Subcutaneous abdominal adipose tissue (tissue), 5 donors: ENCODE results near the gene ALG2.
A peak's percentile ranks its signal among the peaks of the same experiment; 100 is the strongest.

Experiments used
- H3K27ac ChIP-seq: one replicate; pipeline ENCODE4 v1.7.0; 2013; ENCODE audit warnings: low read depth, mild to moderate bottlenecking, inconsistent platforms, low read length, moderate library complexity
- H3K27me3 ChIP-seq, 5 donors: one replicate each; pipeline ENCODE4 v1.7.0; 2013; ENCODE audit warnings: low read length in 5 of 5, inconsistent platforms in 1 of 5; ENCODE audit not compliant: control insufficient read depth in 5 of 5, insufficient read depth in 4 of 5
- H3K36me3 ChIP-seq, 5 donors: one replicate each; pipeline ENCODE4 v1.7.0; 2013; ENCODE audit warnings: low read length in 5 of 5; ENCODE audit not compliant: control insufficient read depth in 5 of 5, insufficient read depth in 5 of 5
- H3K4me1 ChIP-seq, 5 donors: one replicate each; pipeline ENCODE4 v1.7.0; 2013; ENCODE audit warnings: low read length in 5 of 5, mild to moderate bottlenecking in 3 of 5, moderate library complexity in 1 of 5; ENCODE audit not compliant: control insufficient read depth in 5 of 5, insufficient read depth in 5 of 5
- H3K4me3 ChIP-seq, 5 donors: one replicate each; pipeline ENCODE4 v1.7.0; 2013; ENCODE audit warnings: low read length in 5 of 5, low read depth in 1 of 5
- H3K9ac ChIP-seq, 5 donors: one replicate each; pipeline ENCODE4 v1.7.0; 2013; ENCODE audit warnings: low read length in 5 of 5, mild to moderate bottlenecking in 4 of 5, moderate library complexity in 3 of 5
- H3K9me3 ChIP-seq, 5 donors: one replicate each; pipeline ENCODE4 v1.7.0; 2013; ENCODE audit warnings: low read length in 5 of 5; ENCODE audit not compliant: control insufficient read depth in 5 of 5
- donor health status: healthy.
- donor health status: healthy.
- donor health status: healthy.
- donor health status: healthy.
- donor health status: healthy.

ALG2 gene

DNA sequence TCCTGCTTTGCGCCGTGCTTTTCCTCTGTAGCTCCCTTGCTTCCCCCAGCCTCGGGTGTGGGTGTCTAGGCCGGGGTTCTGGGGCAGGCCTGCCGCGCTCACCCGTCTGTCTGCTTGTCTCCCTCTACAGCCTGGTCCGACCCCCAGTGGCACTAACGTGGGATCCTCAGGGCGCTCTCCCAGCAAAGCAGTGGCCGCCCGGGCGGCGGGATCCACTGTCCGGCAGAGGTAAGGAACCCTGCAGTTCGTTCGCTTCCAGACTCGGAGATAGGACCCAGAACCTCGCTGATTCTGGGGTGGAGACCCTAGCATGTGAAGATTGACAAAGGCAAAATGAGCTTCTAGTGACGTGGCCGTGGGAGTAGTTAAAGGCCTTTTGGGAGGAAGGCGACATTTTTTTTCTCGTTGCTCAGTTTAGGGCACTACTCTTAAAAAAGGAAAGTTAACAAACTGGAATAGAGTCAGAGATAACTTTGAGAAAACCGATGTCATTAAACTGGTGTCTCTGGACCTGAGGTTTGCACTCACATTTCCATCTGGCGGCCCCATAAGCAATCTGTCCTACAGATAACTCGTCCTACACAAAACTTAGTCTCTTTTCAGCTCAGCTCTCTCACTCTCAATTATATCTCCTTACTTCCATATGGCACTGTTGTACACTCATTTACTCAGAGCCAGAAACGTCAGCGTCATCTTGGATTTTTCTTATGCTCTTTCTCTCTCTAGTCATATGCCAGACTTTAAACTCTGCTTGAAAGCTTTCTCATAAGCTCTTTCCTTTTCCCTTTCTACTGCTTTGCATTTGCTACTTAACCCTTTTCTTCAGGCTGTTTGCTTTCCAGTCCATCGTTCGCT, 901 bp upstream of the ALG2 start:
- Histone ChIP-seq H3K27me3 (no peaks in the 10 kb centered on the region), H3K4me3 (peak overlapping the region; percentile 91 to 99 (median 98)), H3K9ac (peak overlapping the region; percentile 83 to 100 (median 99)), H3K9me3 (no peaks in the 10 kb centered on the region), H3K27ac (peak overlapping the region; percentile 99), H3K4me1 (peaks cover 2 to 59% (median 54%) of the 10 kb centered on the region in 5 donors), H3K36me3 (peaks cover 0 to 30% (median 15%) of the 10 kb centered on the region in 5 donors)

DNA sequence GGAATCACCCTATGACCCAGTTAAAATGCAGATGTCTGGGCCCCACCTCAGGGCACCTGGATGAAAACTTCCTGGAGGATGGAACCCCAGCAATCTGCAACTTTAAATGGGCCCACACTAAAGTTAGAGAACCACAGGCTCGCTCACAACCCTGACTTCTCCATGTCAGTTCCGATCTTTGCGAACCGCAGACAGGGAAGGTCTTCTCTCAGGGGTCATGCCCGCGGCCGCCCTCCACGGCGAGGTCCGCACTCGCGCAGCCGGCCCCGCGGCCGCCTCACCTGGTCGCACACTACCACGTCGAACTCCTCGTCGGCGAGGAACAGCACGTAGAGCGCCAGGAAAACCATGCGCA, 499 bp downstream of the ALG2 start:
- H3K27me3 ChIP-seq, result no peaks in the 10 kb centered on the region
- H3K27ac ChIP-seq, result peak overlapping the region; percentile 99
- peak overlapping the region; percentile 83 to 99 (median 95) for H3K4me3 ChIP-seq
- peak overlapping the region; percentile 70 to 100 (median 99) for H3K9ac ChIP-seq
- H3K4me1 ChIP-seq, result peaks cover 2 to 56% (median 51%) of the 10 kb centered on the region in 5 donors
- H3K9me3 ChIP-seq, result no peaks in the 10 kb centered on the region
- H3K36me3 ChIP-seq, result peaks cover 0 to 22% (median 15%) of the 10 kb centered on the region in 5 donors

DNA sequence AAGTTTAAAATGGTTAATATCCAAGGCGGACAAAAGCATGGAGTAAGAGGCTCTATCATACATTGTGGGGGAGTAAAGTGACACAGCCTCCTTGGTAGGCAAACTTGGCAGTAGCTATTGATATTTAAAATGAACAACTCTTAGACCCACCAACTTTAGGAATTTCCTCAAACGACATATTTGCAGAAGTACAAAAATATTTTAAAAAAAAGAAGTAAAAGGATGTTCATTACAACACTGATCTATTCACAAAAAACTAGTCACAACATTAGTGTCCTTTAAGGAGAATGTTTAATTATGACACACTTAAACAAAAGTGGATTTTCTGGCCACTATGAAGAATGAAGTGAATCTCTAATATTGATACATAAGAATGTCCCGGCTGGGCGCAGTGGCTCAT, 1.7 kb downstream of the ALG2 start:
- Histone ChIP-seq H3K36me3 (peaks cover 4 to 20% (median 16%) of the 10 kb centered on the region in 5 donors), H3K27ac (no peak overlapping the region), H3K9ac (peak overlapping the region in 1 of 5 donors; percentile 38), H3K4me3 (no peak overlapping the region), H3K4me1 (peaks cover 2 to 46% (median 42%) of the 10 kb centered on the region in 5 donors), H3K27me3 (no peaks in the 10 kb centered on the region), H3K9me3 (no peaks in the 10 kb centered on the region)

DNA sequence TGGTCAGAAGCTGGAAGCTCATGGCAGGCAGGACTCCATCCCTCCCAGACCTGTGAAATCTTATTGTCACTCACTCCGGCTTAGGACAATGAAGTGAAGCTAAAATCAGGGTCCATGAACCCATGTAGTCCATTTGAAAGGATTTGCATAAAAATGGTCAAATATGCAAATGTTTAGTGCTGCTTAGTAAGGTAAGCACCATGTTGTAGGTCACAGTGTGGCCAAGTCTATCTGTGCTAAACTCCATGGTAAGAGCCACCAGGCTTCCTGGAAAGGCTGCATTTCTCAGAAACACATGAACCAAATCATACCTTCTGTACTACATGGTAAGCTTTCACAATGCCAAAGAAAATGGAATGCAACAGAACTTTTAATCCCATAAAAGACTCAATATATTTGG, 5.7 kb downstream of the ALG2 start:
- Histone ChIP-seq H3K4me1 (peaks cover 0 to 16% (median 15%) of the 10 kb centered on the region in 5 donors), H3K9ac (no peak overlapping the region), H3K36me3 (peaks cover 5 to 24% (median 10%) of the 10 kb centered on the region in 5 donors), H3K27me3 (no peaks in the 10 kb centered on the region), H3K27ac (no peak overlapping the region), H3K4me3 (no peak overlapping the region), H3K9me3 (no peaks in the 10 kb centered on the region)

DNA sequence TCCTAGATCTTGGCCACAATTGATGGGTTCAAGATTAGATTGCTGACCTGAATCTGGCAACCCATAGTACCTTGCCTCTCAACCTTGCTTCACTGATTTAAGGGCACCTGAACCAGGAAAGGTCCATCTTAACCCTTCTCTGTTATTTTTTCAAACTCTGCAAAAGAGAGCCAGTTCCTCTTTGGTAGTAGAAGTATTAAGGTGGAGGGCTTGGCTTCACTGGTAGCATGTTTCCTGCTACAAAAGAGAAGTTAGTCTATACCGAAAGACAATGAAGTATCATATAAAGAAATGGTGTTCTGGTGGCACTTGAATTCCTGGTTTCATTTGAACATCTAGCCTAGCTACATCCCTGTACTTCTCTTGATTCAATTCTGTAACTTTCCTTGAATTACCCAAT, 8.5 kb downstream of the ALG2 start:
- no peaks in the 10 kb centered on the region for H3K4me1 ChIP-seq
- H3K27me3 ChIP-seq, result no peaks in the 10 kb centered on the region
- H3K27ac ChIP-seq, result no peak overlapping the region
- no peaks in the 10 kb centered on the region for H3K9me3 ChIP-seq
- H3K9ac ChIP-seq, result no peak overlapping the region
- no peak overlapping the region for H3K4me3 ChIP-seq
- peaks cover 4 to 18% (median 7%) of the 10 kb centered on the region in 5 donors for H3K36me3 ChIP-seq

DNA sequence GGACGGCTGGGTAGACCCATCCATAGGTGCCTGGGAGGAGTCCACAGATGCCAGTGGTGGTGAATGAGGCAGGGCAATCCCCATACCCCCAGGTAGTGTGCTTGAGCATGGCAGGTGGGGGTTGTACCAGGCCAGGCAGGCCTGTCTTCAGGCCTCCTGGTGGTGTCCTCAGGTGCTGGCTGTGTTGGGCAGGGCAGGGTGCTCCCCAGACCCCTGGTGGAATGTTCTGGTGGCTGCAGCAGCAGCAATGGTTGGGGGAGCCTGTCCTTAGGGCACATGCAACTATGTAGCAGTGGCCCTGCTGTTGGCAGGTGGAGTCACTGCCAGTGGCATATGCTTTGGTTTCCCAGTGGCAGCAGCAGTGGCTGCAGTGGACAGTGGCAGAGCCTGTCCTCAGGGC, 10.0 kb downstream of the ALG2 start:
- H3K27me3 ChIP-seq, result no peaks in the 10 kb centered on the region
- no peak overlapping the region for H3K27ac ChIP-seq
- peaks cover 0 to 12% (median 5%) of the 10 kb centered on the region in 5 donors for H3K36me3 ChIP-seq
- H3K9ac ChIP-seq, result no peak overlapping the region
- H3K4me3 ChIP-seq, result no peak overlapping the region
- no peaks in the 10 kb centered on the region for H3K9me3 ChIP-seq
- no peaks in the 10 kb centered on the region for H3K4me1 ChIP-seq

DNA sequence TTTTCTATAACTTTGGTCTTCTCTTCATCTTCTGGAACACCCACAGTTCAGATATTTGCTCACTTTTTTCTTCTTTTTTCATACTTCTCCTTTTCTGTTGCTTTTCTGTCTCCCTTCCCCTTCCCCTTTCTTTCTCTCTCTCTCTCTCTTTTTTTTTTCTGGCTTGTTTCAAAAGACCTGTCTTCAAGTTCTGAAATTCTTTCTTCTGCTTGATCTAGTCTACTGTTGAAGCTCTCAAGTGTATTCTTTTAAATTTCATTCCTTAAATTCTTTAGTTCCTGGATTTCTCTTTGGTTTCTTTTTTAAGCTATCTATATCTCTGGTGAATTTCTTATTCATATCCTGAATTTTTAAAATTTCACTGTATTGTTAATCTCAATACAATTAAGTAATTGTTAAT, 11.2 kb downstream of the ALG2 start:
- peaks cover 0 to 12% (median 5%) of the 10 kb centered on the region in 5 donors for H3K36me3 ChIP-seq
- H3K27ac ChIP-seq, result no peak overlapping the region
- no peaks in the 10 kb centered on the region for H3K9me3 ChIP-seq
- no peaks in the 10 kb centered on the region for H3K4me1 ChIP-seq
- no peak overlapping the region for H3K9ac ChIP-seq
- no peak overlapping the region for H3K4me3 ChIP-seq
- no peaks in the 10 kb centered on the region for H3K27me3 ChIP-seq

DNA sequence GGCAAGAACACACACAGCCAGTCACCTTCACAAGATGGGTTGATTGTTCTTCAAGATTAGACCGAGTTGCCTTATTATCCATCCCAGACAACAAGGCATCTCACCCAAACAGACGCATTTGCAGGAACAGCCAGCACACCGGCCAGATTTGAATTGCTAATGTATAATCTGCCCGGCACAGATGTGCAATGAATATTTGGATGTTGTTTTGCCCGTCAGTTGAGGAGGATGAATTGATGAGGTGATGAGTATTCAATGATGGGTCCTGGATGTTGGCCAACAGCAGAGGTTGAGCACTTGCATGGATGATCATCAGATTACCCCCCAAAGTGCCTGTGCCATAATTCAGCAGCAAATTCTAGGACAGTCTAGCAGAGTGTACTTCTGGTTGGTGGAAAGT, 20.1 kb downstream of the ALG2 start:
- Histone ChIP-seq H3K27ac (no peak overlapping the region), H3K27me3 (no peaks in the 10 kb centered on the region), H3K9me3 (no peaks in the 10 kb centered on the region), H3K4me3 (no peak overlapping the region), H3K9ac (no peak overlapping the region), H3K36me3 (no peaks in the 10 kb centered on the region), H3K4me1 (no peaks in the 10 kb centered on the region)

DNA sequence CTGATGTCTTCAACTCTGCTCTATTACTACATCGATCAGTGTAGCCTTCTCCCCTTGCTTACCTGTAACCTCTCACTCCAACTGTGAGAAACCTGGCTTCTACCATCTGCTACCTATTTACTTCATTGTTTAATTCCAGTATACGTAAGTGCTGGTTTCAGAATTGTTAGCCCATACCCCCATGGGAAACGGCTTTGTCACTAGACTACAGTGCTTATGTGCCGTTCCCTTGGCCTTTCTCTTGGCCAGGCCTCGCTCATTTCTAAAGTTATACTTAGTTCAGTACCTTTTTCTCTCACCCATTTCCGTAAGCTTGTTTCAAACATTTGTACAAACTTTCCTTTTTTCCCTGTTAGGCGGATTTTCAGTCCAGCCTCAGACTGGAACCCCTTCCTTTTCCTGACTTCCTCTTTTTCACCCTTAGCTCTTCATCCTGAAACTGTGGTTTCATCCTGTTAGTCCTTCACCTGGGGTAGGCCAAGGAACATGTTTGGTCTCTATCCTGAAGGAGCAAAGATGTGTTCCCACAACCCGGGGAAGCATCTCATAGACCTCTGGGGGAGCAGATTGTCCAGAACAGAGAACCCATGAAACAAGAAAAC, 21.7 kb downstream of the ALG2 start:
- no peaks in the 10 kb centered on the region for H3K9me3 ChIP-seq
- H3K27me3 ChIP-seq, result no peaks in the 10 kb centered on the region
- no peak overlapping the region for H3K4me3 ChIP-seq
- H3K27ac ChIP-seq, result no peak overlapping the region
- no peaks in the 10 kb centered on the region for H3K4me1 ChIP-seq
- H3K36me3 ChIP-seq, result no peaks in the 10 kb centered on the region
- H3K9ac ChIP-seq, result no peak overlapping the region

DNA sequence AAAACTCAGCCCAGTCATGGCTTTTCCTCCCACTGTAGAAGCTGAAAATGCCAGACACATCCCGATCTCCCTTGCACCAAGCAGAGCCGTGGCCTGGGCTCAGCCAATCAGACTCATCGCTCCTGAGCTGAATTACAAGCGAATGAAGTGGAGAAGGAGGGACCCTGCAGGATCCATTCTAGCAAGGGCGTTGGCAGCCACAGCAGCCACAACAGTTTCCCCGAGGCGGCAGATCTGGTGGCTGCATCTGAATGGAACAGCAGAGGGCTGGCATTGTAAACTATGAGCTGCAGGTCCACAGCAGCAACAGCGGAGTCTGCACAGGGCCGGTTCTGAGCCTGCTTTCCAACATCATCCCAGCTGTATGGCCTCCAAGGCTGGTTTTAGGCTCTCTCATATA, 23.8 kb downstream of the ALG2 start:
- Histone ChIP-seq H3K4me1 (no peaks in the 10 kb centered on the region), H3K4me3 (no peak overlapping the region), H3K36me3 (no peaks in the 10 kb centered on the region), H3K27me3 (no peaks in the 10 kb centered on the region), H3K9me3 (no peaks in the 10 kb centered on the region), H3K27ac (no peak overlapping the region), H3K9ac (no peak overlapping the region)
